Muscle of leg (tissue), 11 donors: ENCODE measurements around the gene NFATC2. TPM values are rescaled to one million over a fixed set of nuclear protein-coding genes. Genes with fewer than 3 reads are reported as not detected.

Source experiments
- DNase-seq: peaks from one replicate; pipeline ENCODE4 v3.0.0; 2013
- H3K27ac ChIP-seq: one replicate; pipeline ENCODE4 v1.5.1; 2013; ENCODE audit warnings: mild to moderate bottlenecking, low read length, control low read depth
- H3K27me3 ChIP-seq: one replicate; pipeline ENCODE4 v1.6.1; 2013; ENCODE audit warnings: low read length; ENCODE audit not compliant: control insufficient read depth, insufficient read depth
- H3K36me3 ChIP-seq: one replicate; pipeline ENCODE4 v1.6.1; 2013; ENCODE audit warnings: low read length; ENCODE audit not compliant: control insufficient read depth, insufficient read depth
- H3K4me1 ChIP-seq: one replicate; pipeline ENCODE4 v1.6.1; 2013; ENCODE audit warnings: low read length; ENCODE audit not compliant: control insufficient read depth, insufficient read depth
- H3K4me3 ChIP-seq: one replicate; pipeline ENCODE4 v1.5.1; 2013; ENCODE audit warnings: low read length, control low read depth
- H3K9me3 ChIP-seq: replicated peaks from 2 replicates; pipeline ENCODE4 v1.6.1; 2013; ENCODE audit warnings: low read depth, low read length; ENCODE audit not compliant: control insufficient read depth
- WGBS: methylation state at CpG from one replicate; pipeline ENCODE4 v1.1.5; 2013; ENCODE audit warnings: missing lambda C conversion rate; ENCODE audit not compliant: insufficient coverage; 5-methylcytosine and 5-hydroxymethylcytosine counted together
- polyA plus RNA-seq, 8 donors: library from polyadenylated mRNA; unstranded; fragments of 120-200 nt; gene quantifications; one replicate each; pipeline versions ENCODE4 v1.2.1 to v1.2.3, GENCODE V29; 2013; ENCODE audit warnings: inconsistent platforms in 1 of 8, low replicate concordance in 1 of 8; ENCODE audit not compliant: insufficient read length in 8 of 8, insufficient read depth in 1 of 8
- total RNA-seq: library from RNA; stranded (reverse); fragments of 120-200 nt; gene quantifications from one replicate; pipeline ENCODE4 v1.2.4, GENCODE V29; 2013

NFATC2 gene
- total and polyA plus RNA-seq, 9 donors, result 3.8 to 8.3 (median 5.7) TPM

GRCh38 chr20:51517839-51518238 is 24.7 kb downstream of the NFATC2 start:
- H3K36me3 ChIP-seq, result peaks cover 20% of the 10 kb centered on the region
- no CpG with 5 or more reads among the region's 2 CpGs for WGBS
- H3K9me3 ChIP-seq, result no peaks in the 10 kb centered on the region
- no peak overlapping the region for H3K4me3 ChIP-seq
- no peak for DNase-seq
- H3K27me3 ChIP-seq, result no peaks in the 10 kb centered on the region
- no peaks in the 10 kb centered on the region for H3K4me1 ChIP-seq
- no peak overlapping the region for H3K27ac ChIP-seq

GRCh38 chr20:51516855-51517254 is 25.7 kb downstream of the NFATC2 start:
- Histone ChIP-seq H3K36me3 (peaks cover 21% of the 10 kb centered on the region), H3K4me1 (peaks cover 4% of the 10 kb centered on the region), H3K27me3 (no peaks in the 10 kb centered on the region), H3K4me3 (no peak overlapping the region), H3K27ac (no peak overlapping the region), H3K9me3 (no peaks in the 10 kb centered on the region)
- DNase-seq, result no peak
- 89% methylated on average over 3 of the region's 7 CpGs for WGBS

GRCh38 chr20:51514836-51515235 is 27.7 kb downstream of the NFATC2 start:
- Histone ChIP-seq H3K4me3 (no peak overlapping the region), H3K4me1 (peaks cover 4% of the 10 kb centered on the region), H3K36me3 (peaks cover 21% of the 10 kb centered on the region), H3K27ac (no peak overlapping the region), H3K9me3 (no peaks in the 10 kb centered on the region), H3K27me3 (no peaks in the 10 kb centered on the region)
- DNase-seq, result no peak
- 83% methylated on average over 4 of the region's 7 CpGs for WGBS

- peaks cover 21% of the 10 kb centered on the region for H3K36me3 ChIP-seq
- H3K4me3 ChIP-seq, result no peak overlapping the region
- no peaks in the 10 kb centered on the region for H3K9me3 ChIP-seq
- no peak overlapping the region for H3K27ac ChIP-seq
- no CpG with 5 or more reads among the region's 3 CpGs for WGBS
- peaks cover 4% of the 10 kb centered on the region for H3K4me1 ChIP-seq
- H3K27me3 ChIP-seq, result no peaks in the 10 kb centered on the region
- no peak for DNase-seq
These were observed 28.3 kb downstream of the NFATC2 start for GRCh38 chr20:51514249-51514648.

GRCh38 chr20:51513545-51513944 is 29.0 kb downstream of the NFATC2 start:
- Histone ChIP-seq H3K4me3 (no peak overlapping the region), H3K36me3 (peaks cover 21% of the 10 kb centered on the region), H3K27me3 (no peaks in the 10 kb centered on the region), H3K9me3 (no peaks in the 10 kb centered on the region), H3K27ac (no peak overlapping the region), H3K4me1 (peaks cover 6% of the 10 kb centered on the region)
- DNase-seq, result no peak
- WGBS, result 100% methylated on average over 3 of the region's 4 CpGs

GRCh38 chr20:51512645-51513044 is 29.9 kb downstream of the NFATC2 start:
- WGBS, result 70% methylated on average over 2 of the region's 2 CpGs
- H3K27ac ChIP-seq, result no peak overlapping the region
- H3K36me3 ChIP-seq, result peaks cover 21% of the 10 kb centered on the region
- H3K9me3 ChIP-seq, result no peaks in the 10 kb centered on the region
- no peak overlapping the region for H3K4me3 ChIP-seq
- DNase-seq, result no peak
- H3K4me1 ChIP-seq, result peaks cover 14% of the 10 kb centered on the region
- no peaks in the 10 kb centered on the region for H3K27me3 ChIP-seq

- Histone ChIP-seq H3K9me3 (no peaks in the 10 kb centered on the region), H3K4me3 (no peak overlapping the region), H3K36me3 (peaks cover 21% of the 10 kb centered on the region), H3K27ac (no peak overlapping the region), H3K4me1 (peaks cover 20% of the 10 kb centered on the region), H3K27me3 (no peaks in the 10 kb centered on the region)
- no peak for DNase-seq
- WGBS, result 78% methylated on average over 8 of the region's 10 CpGs
These were observed 30.5 kb downstream of the NFATC2 start for GRCh38 chr20:51511861-51512619.

- H3K4me1 ChIP-seq, result peaks cover 26% of the 10 kb centered on the region
- H3K4me3 ChIP-seq, result no peak overlapping the region
- no peaks in the 10 kb centered on the region for H3K27me3 ChIP-seq
- H3K27ac ChIP-seq, result no peak overlapping the region
- peaks cover 17% of the 10 kb centered on the region for H3K36me3 ChIP-seq
- WGBS, result 98% methylated on average over 6 of the region's 6 CpGs
- DNase-seq, result no peak
- H3K9me3 ChIP-seq, result no peaks in the 10 kb centered on the region
These were observed 31.4 kb downstream of the NFATC2 start for GRCh38 chr20:51510936-51511605.

GRCh38 chr20:51510169-51510568 is 32.4 kb downstream of the NFATC2 start:
- WGBS, result 60% methylated on average over 5 of the region's 6 CpGs
- peaks cover 17% of the 10 kb centered on the region for H3K36me3 ChIP-seq
- no peaks in the 10 kb centered on the region for H3K9me3 ChIP-seq
- DNase-seq, result peak; percentile 67
- no peak overlapping the region for H3K27ac ChIP-seq
- peaks cover 26% of the 10 kb centered on the region for H3K4me1 ChIP-seq
- H3K4me3 ChIP-seq, result no peak overlapping the region
- H3K27me3 ChIP-seq, result no peaks in the 10 kb centered on the region

GRCh38 chr20:51509208-51509607 is 33.3 kb downstream of the NFATC2 start:
- H3K27ac ChIP-seq, result no peak overlapping the region
- H3K4me3 ChIP-seq, result no peak overlapping the region
- WGBS, result 100% methylated on average over 1 of the region's 1 CpG
- no peaks in the 10 kb centered on the region for H3K27me3 ChIP-seq
- DNase-seq, result no peak
- H3K36me3 ChIP-seq, result peaks cover 13% of the 10 kb centered on the region
- peaks cover 26% of the 10 kb centered on the region for H3K4me1 ChIP-seq
- no peaks in the 10 kb centered on the region for H3K9me3 ChIP-seq
